Measurements from ENCODE around the gene RIC1. TPM values are rescaled to one million over a fixed set of nuclear protein-coding genes. Genes with fewer than 3 reads are reported as not detected.

RIC1 gene
- total and polyA plus RNA-seq, 2 of the 8 experiments (the other 6 are each of a cell fraction or from before 2014, with no cell fraction given) = 10.7 to 24.5 TPM

- no peak for TF ChIP-seq NRF1 (IDR thresholded peaks at IDR 0.05; ENCODE audit: low read depth, low read length)
These were observed 133.5 kb downstream of the RIC1 start for GRCh38 chr9:5762421-5762820.

More at GRCh38 chr9:5762421-5762820, 133.5 kb downstream of the RIC1 start:
- FAIRE-seq = no peak
- Histone ChIP-seq H3K4me3 (ENCODE audit: extremely low read depth in 1 of 4, insufficient read depth in 2 of 4, low read depth in 3 of 4, low read length in 4 of 4) (no peak overlapping the region), H3K9ac (replicated peaks in 1 of 4; ENCODE audit: extremely low read depth in 1 of 4, low read depth in 3 of 4, low read length in 3 of 4) (no peak overlapping the region), H3K4ac (replicated peaks; ENCODE audit: insufficient read length, low read depth, low read length) (no peak overlapping the region), H2BK12ac (ENCODE audit: low read depth, low read length) (no peak overlapping the region), H4K91ac (replicated peaks; ENCODE audit: insufficient read length, low read length) (no peak overlapping the region), H3K56ac (replicated peaks; ENCODE audit: insufficient read length, low read depth, low read length) (no peak overlapping the region), H3K14ac (ENCODE audit: insufficient read length) (no peak overlapping the region), H2BK15ac (ENCODE audit: low read length) (no peak overlapping the region), H2BK5ac (ENCODE audit: low read depth, low read length) (no peak overlapping the region), H3K9me3 (ENCODE audit: insufficient read depth in 2 of 2, low read depth in 1 of 2, low read length in 1 of 2) (no peaks in the 10 kb centered on the region), H3K23ac (ENCODE audit: insufficient read length) (no peak overlapping the region), H3K4me2 (ENCODE audit: insufficient read depth in 1 of 2, low read depth in 2 of 2, low read length in 2 of 2) (no peak overlapping the region), H2BK20ac (ENCODE audit: low read length) (no peak overlapping the region), H3K36me3 (ENCODE audit: control insufficient read depth in 2 of 4, insufficient read depth in 4 of 4, low read length in 3 of 4) (peaks cover 0 to 37% (median 14%) of the 10 kb centered on the region in 4 experiments; a peak in 5 of 8 replicates), H3K27ac (ENCODE audit: low read depth, low read length) (no peak overlapping the region), H3K79me2 (ENCODE audit: control insufficient read depth in 1 of 2, insufficient read depth in 2 of 2, low read length in 2 of 2) (no peaks in the 10 kb centered on the region), H2BK120ac (replicated peaks; ENCODE audit: low read depth, low read length) (no peak overlapping the region), H2AFZ (ENCODE audit: low read length) (no peak overlapping the region), H3K27me3 (replicated peaks in 1 of 4; ENCODE audit: control insufficient read depth in 3 of 4, extremely low read depth in 1 of 4, insufficient read depth in 3 of 4, low read length in 3 of 4) (no peaks in the 10 kb centered on the region), H3K18ac (ENCODE audit: extremely low read depth, low read length) (no peak overlapping the region), H4K8ac (ENCODE audit: extremely low read depth, insufficient read depth, low read length) (no peak overlapping the region), H4K5ac (ENCODE audit: insufficient read length, low read depth, low read length) (no peak overlapping the region), H3K4me1 (replicated peaks in 1 of 4; ENCODE audit: control insufficient read depth in 3 of 4, insufficient read depth in 4 of 4, low read length in 3 of 4) (no peaks in the 10 kb centered on the region), H3K23me2 (ENCODE audit: low read depth, low read length) (no peaks in the 10 kb centered on the region), H4K20me1 (replicated peaks in 1 of 2; ENCODE audit: control insufficient read depth in 1 of 2, insufficient read depth in 2 of 2, low read length in 2 of 2) (no peaks in the 10 kb centered on the region), H3K79me1 (ENCODE audit: low read depth, low read length) (no peaks in the 10 kb centered on the region), H2AK5ac (ENCODE audit: low read depth, low read length) (no peak overlapping the region)
- WGBS, 2 experiments (ENCODE audit: extremely low coverage in 1 of 2, insufficient coverage in 1 of 2, insufficient read length in 1 of 2, insufficient replicate concordance in 2 of 2, low coverage in 1 of 2, low lambda C conversion rate in 2 of 2, missing lambda C conversion rate in 1 of 2) = 90% methylated on average over 4 of the region's 4 CpGs; no CpG with 5 or more reads in 1 of the 2 experiments
- POLR2A ChIA-PET (ENCODE audit: partially characterized antibody) = no interaction called here
- CTCF ChIA-PET (ENCODE audit: partially characterized antibody) = no interaction called here
- no peak for DNase-seq (ENCODE audit: low read depth in 1 of 2, low spot score in 2 of 2)
